ENCODE results near the gene STYXL2. TPM values are rescaled to one million over a fixed set of nuclear protein-coding genes. Genes with fewer than 3 reads are reported as not detected.

The STYXL2 gene
- polyA plus RNA-seq, 1 donor: 136 TPM

GRCh38 chr1:167107456-167107855, 13.6 kb downstream of the STYXL2 start:
- no peak for DNase-seq (ENCODE audit: low read depth)

GRCh38 chr1:167109125-167109524, 15.2 kb downstream of the STYXL2 start:
- DNase-seq (ENCODE audit: low read depth): no peak

- DNase-seq (ENCODE audit: low read depth): no peak
These were observed 16.7 kb downstream of the STYXL2 start for GRCh38 chr1:167110586-167110985.

- DNase-seq (ENCODE audit: low read depth): no peak
These were observed 18.2 kb downstream of the STYXL2 start for GRCh38 chr1:167111868-167112709.

GRCh38 chr1:167114725-167115124, 20.9 kb downstream of the STYXL2 start:
- no peak for DNase-seq (ENCODE audit: low read depth)

- no peak for DNase-seq (ENCODE audit: low read depth)
These were observed 21.8 kb downstream of the STYXL2 start for GRCh38 chr1:167115655-167116054.

GRCh38 chr1:167116174-167116573, 22.3 kb downstream of the STYXL2 start:
- no peak for DNase-seq (ENCODE audit: low read depth)

GRCh38 chr1:167117225-167117624, 23.4 kb downstream of the STYXL2 start:
- no peak for DNase-seq (ENCODE audit: low read depth)

GRCh38 chr1:167118188-167118587, 24.3 kb downstream of the STYXL2 start:
- DNase-seq (ENCODE audit: low read depth): no peak

- no peak for DNase-seq (ENCODE audit: low read depth)
These were observed 25.8 kb downstream of the STYXL2 start for GRCh38 chr1:167119696-167120095.

GRCh38 chr1:167120899-167121298, 27.0 kb downstream of the STYXL2 start:
- no peak for DNase-seq (ENCODE audit: low read depth)

GRCh38 chr1:167121375-167122120, 27.7 kb downstream of the STYXL2 start:
- no peak for DNase-seq (ENCODE audit: low read depth)

GRCh38 chr1:167122121-167122480, 28.2 kb downstream of the STYXL2 start:
- DNase-seq (ENCODE audit: low read depth): no peak

- no peak for DNase-seq (ENCODE audit: low read depth)
These were observed 28.7 kb downstream of the STYXL2 start for GRCh38 chr1:167122568-167122967.

- DNase-seq (ENCODE audit: low read depth): no peak
These were observed 32.4 kb downstream of the STYXL2 start for GRCh38 chr1:167126317-167126716.

GRCh38 chr1:167126811-167127210, 32.9 kb downstream of the STYXL2 start:
- no peak for DNase-seq (ENCODE audit: low read depth)

GRCh38 chr1:167127236-167127635, 33.4 kb downstream of the STYXL2 start:
- DNase-seq (ENCODE audit: low read depth): no peak

GRCh38 chr1:167127661-167128060, 33.8 kb downstream of the STYXL2 start:
- DNase-seq (ENCODE audit: low read depth): no peak

- no peak for DNase-seq (ENCODE audit: low read depth)
These were observed 34.7 kb downstream of the STYXL2 start for GRCh38 chr1:167128261-167129227.

GRCh38 chr1:167130829-167131510, 37.1 kb downstream of the STYXL2 start:
- no peak for DNase-seq (ENCODE audit: low read depth)

- no peak for DNase-seq (ENCODE audit: low read depth)
These were observed 38.6 kb downstream of the STYXL2 start for GRCh38 chr1:167132301-167133010.
